ENCODE data around the gene FER1L5. TPM values are rescaled to one million over a fixed set of nuclear protein-coding genes. Genes with fewer than 3 reads are reported as not detected.

FER1L5 gene
- total RNA-seq, 1 experiment from 2014 or later, result 1.2 TPM

GRCh38 chr2:96647681-96648080 lies 5.1 kb downstream of the FER1L5 start:
- H4K91ac ChIP-seq (ENCODE audit: insufficient read length, low read depth, low read length), result no peak overlapping the region
- Mint-ChIP-seq H3K27ac (no peak overlapping the region), H3K27me3 (ENCODE audit: low read depth) (peaks cover 2% of the 10 kb centered on the region; the same call in 1 of the 2 replicates), H3K9me3 (no peaks in the 10 kb centered on the region), H3K4me1 (peaks cover 4% of the 10 kb centered on the region in 2 experiments; a peak in 3 of 4 replicates), H3K36me3 (ENCODE audit: insufficient read depth in 1 of 3, low read depth in 3 of 3) (peaks cover 0 to 2% (median 0%) of the 10 kb centered on the region in 3 experiments; a peak in 2 of 7 replicates), H3K4me3 (no peak overlapping the region)
- H3K56ac ChIP-seq (ENCODE audit: insufficient read length, low read depth, low read length), result no peak overlapping the region
- TF ChIP-seq, protein P1, sequence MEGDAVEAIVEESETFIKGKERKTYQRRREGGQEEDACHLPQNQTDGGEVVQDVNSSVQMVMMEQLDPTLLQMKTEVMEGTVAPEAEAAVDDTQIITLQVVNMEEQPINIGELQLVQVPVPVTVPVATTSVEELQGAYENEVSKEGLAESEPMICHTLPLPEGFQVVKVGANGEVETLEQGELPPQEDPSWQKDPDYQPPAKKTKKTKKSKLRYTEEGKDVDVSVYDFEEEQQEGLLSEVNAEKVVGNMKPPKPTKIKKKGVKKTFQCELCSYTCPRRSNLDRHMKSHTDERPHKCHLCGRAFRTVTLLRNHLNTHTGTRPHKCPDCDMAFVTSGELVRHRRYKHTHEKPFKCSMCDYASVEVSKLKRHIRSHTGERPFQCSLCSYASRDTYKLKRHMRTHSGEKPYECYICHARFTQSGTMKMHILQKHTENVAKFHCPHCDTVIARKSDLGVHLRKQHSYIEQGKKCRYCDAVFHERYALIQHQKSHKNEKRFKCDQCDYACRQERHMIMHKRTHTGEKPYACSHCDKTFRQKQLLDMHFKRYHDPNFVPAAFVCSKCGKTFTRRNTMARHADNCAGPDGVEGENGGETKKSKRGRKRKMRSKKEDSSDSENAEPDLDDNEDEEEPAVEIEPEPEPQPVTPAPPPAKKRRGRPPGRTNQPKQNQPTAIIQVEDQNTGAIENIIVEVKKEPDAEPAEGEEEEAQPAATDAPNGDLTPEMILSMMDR (conservative IDR thresholded peaks at IDR 0.05), result no peak
- H3K4me2 ChIP-seq (ENCODE audit: insufficient read depth, insufficient read length, low read length), result no peak overlapping the region
- H2AFZ ChIP-seq (ENCODE audit: low read length), result no peak overlapping the region
- H2AK5ac ChIP-seq (ENCODE audit: insufficient read length, low read length), result no peak overlapping the region
- no peaks in the 10 kb centered on the region for H3K4me1 ChIP-seq (ENCODE audit: insufficient read depth, low read length)
- no CpG with 5 or more reads among the region's 6 CpGs for WGBS (ENCODE audit: extremely low coverage, insufficient read length, low lambda C conversion rate)
- H2BK120ac ChIP-seq (ENCODE audit: low read depth, low read length, poor library complexity, severe bottlenecking), result no peak overlapping the region
- no peak overlapping the region for H3K27ac ChIP-seq (ENCODE audit: insufficient read length, low read depth, low read length)
- H3K9me3 ChIP-seq (ENCODE audit: control insufficient read depth, low read depth, low read length), result no peaks in the 10 kb centered on the region
- H3K4ac ChIP-seq (ENCODE audit: low read depth, low read length), result no peak overlapping the region
- no peak overlapping the region for H4K5ac ChIP-seq (ENCODE audit: insufficient read length, low read depth, low read length)
- no peaks in the 10 kb centered on the region for H3K79me2 ChIP-seq (ENCODE audit: insufficient read depth, low read length)
- H3K79me1 ChIP-seq (ENCODE audit: insufficient read depth, low read depth, low read length, poor library complexity, severe bottlenecking), result no peaks in the 10 kb centered on the region
- no peak overlapping the region for H2BK12ac ChIP-seq (ENCODE audit: insufficient read length, low read depth, low read length)
- peaks cover 4% of the 10 kb centered on the region for H3K23me2 ChIP-seq (ENCODE audit: insufficient read length, low read depth, low read length, poor library complexity, severe bottlenecking)
- no peak overlapping the region for H3K23ac ChIP-seq (ENCODE audit: insufficient read length, low read depth, low read length)
- no peak overlapping the region for H2BK15ac ChIP-seq (ENCODE audit: low read depth, low read length)
- H3K18ac ChIP-seq (ENCODE audit: insufficient read length, low read depth, low read length), result no peak overlapping the region
- H3K14ac ChIP-seq (ENCODE audit: insufficient read depth, low read length), result no peak overlapping the region
- no peaks in the 10 kb centered on the region for H3K27me3 ChIP-seq (ENCODE audit: insufficient read depth, low read length)
- no peak overlapping the region for H2BK20ac ChIP-seq (ENCODE audit: low read depth, low read length, poor library complexity, severe bottlenecking)
- no peak overlapping the region for H2BK5ac ChIP-seq (ENCODE audit: insufficient read length, low read length)
- no peak overlapping the region for H3T11ph ChIP-seq (ENCODE audit: low read length)
- DNase-seq, result no peak
- no peak overlapping the region for H3K9ac ChIP-seq (ENCODE audit: extremely low read depth, insufficient read length, low read length)
- no peaks in the 10 kb centered on the region for H4K20me1 ChIP-seq (ENCODE audit: control insufficient read depth, insufficient read depth, insufficient read length)
- no peak overlapping the region for H4K8ac ChIP-seq (replicated peaks; ENCODE audit: insufficient read length, low read depth, low read length)
